Central memory CD8-positive, alpha-beta T cell (primary cell): ENCODE data around the gene ARL15.
A peak's percentile ranks its signal among the peaks of the same experiment; 100 is the strongest.

Experiments used
- ATAC-seq: fragments of 150-1000 bp; cut with Tn5 transposase; replicated peaks from 2 replicates; pipeline ENCODE4 v1.10.0; 2022; ENCODE audit warnings: mild to moderate bottlenecking, moderate FRiP score, moderate number of reproducible peaks; ENCODE audit not compliant: poor library complexity, severe bottlenecking; ENCODE audit errors: extremely low read depth
- DNase-seq, 2 donors: peaks; one replicate each; pipeline ENCODE4 v3.0.0; 2021; ENCODE audit warnings: low spot score in 2 of 2
- H3K27ac Mint-ChIP-seq: one replicate; pipeline ENCODE4 v1.8.0; 2022; ENCODE audit warnings: low read depth, mild to moderate bottlenecking, moderate library complexity, mixed read lengths
- H3K27me3 Mint-ChIP-seq: one replicate; pipeline ENCODE4 v1.8.0; 2022; ENCODE audit warnings: mixed read lengths
- H3K36me3 Mint-ChIP-seq: one replicate; pipeline ENCODE4 v1.8.0; 2022; ENCODE audit warnings: mild to moderate bottlenecking, moderate library complexity, mixed read lengths; ENCODE audit not compliant: insufficient read depth
- H3K4me1 Mint-ChIP-seq: one replicate; pipeline ENCODE4 v1.8.0; 2022; ENCODE audit warnings: mixed read lengths
- H3K4me3 Mint-ChIP-seq: one replicate; pipeline ENCODE4 v1.8.0; 2022; ENCODE audit warnings: mild to moderate bottlenecking, moderate library complexity, mixed read lengths
- H3K9me3 Mint-ChIP-seq: one replicate; pipeline ENCODE4 v1.8.0; 2022; ENCODE audit warnings: mixed read lengths

ARL15 gene

DNA sequence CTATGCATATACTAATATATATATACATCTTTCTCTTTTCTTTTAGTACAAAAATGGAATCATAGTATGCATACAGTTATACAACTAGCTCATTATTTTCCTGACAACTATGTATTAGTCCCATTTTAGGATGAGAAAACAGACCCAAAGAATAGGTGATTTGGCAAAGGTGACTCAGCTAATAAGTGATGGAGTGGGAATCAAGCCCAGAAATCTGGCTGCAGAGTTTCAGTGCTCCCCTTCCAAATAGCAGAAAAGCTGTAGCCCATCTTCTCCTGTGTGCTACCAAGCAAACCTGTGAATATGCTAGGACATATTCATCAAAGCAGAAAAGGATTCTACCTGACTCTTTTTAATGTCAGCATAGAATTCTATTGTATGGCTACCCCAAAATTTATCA, 114.7 kb downstream of the ARL15 start:
- peaks cover 33% of the 10 kb centered on the region for H3K4me1 Mint-ChIP-seq
- H3K36me3 Mint-ChIP-seq: peaks cover 2% of the 10 kb centered on the region
- H3K27me3 Mint-ChIP-seq: no peaks in the 10 kb centered on the region
- no peak overlapping the region for H3K27ac Mint-ChIP-seq
- ATAC-seq (no peak), DNase-seq (no peak)
- H3K9me3 Mint-ChIP-seq: no peaks in the 10 kb centered on the region
- H3K4me3 Mint-ChIP-seq: no peak overlapping the region

DNA sequence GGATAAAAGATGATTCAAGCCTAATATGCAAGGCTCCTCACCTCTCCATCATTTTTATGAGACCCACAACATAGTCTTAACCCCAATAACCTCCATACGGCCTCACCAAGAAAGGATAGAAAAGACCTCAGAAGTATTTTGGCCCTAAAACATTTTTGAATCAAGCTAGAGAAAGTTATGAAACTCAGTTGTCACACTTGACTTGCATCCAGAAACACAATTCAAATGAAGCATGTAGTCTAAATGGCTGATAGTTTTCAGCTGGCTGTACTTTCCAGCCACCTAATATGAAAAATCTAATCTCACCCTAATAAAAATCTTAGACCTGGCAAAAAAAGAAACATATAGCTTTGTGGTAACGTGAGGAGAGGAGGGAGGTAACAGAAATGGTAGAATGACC, 116.1 kb downstream of the ARL15 start:
- Mint-ChIP-seq H3K36me3 (peaks cover 2% of the 10 kb centered on the region), H3K4me1 (peaks cover 33% of the 10 kb centered on the region), H3K4me3 (no peak overlapping the region), H3K9me3 (no peaks in the 10 kb centered on the region), H3K27me3 (no peaks in the 10 kb centered on the region), H3K27ac (no peak overlapping the region)
- no peak for ATAC-seq
- no peak for DNase-seq

DNA sequence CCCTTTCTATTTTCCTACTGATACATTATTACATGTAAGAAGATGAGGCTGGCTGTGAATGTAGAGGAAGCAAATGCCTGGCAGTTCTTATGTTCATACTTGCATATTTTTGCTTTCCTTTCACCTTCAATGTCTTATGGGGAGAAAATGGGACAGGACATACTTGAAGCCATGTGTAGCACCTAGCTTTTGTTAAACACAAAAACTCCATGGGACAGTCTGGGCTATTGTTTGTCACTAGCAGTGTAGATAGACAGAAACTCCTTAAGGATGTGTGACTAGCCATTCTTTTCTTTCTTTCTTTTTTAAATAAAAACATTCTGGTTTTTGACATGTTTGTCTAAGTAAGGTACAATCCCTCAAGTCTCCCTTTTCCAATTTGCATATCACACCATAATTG, 122.7 kb downstream of the ARL15 start:
- Mint-ChIP-seq H3K27me3 (no peaks in the 10 kb centered on the region), H3K4me1 (peaks cover 12% of the 10 kb centered on the region), H3K36me3 (no peaks in the 10 kb centered on the region), H3K4me3 (no peak overlapping the region), H3K9me3 (no peaks in the 10 kb centered on the region), H3K27ac (peak overlapping the region; percentile 43)
- no peak for DNase-seq
- no peak for ATAC-seq

DNA sequence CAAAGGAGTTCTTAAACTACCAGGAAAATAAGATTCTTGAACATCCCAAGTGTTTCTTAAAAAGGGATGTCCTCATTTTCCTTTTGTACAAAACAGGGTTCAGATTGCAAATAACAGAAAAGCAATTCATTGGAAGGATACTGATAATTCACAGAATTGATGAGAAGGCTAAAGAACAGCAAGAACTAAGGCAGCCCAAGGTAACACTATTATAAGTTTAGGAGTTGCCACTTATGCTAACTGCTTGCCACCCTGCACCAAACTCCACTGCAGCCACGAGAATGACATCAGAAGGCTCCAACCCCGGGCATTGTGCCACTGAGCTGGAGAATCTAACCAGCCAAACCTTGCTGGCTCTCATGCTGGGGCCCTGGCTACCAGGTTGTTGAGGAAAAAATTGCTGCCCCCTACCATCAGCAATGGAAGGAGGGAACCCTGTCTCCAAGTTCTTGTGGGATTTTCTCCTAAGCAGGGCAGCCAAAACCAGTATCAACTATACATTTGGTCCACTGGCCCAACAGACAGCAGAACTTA, 123.4 kb downstream of the ARL15 start:
- no peak for DNase-seq
- H3K27ac Mint-ChIP-seq: no peak overlapping the region
- ATAC-seq: no peak
- H3K4me1 Mint-ChIP-seq: peaks cover 7% of the 10 kb centered on the region
- no peaks in the 10 kb centered on the region for H3K36me3 Mint-ChIP-seq
- no peaks in the 10 kb centered on the region for H3K9me3 Mint-ChIP-seq
- H3K4me3 Mint-ChIP-seq: no peak overlapping the region
- no peaks in the 10 kb centered on the region for H3K27me3 Mint-ChIP-seq

DNA sequence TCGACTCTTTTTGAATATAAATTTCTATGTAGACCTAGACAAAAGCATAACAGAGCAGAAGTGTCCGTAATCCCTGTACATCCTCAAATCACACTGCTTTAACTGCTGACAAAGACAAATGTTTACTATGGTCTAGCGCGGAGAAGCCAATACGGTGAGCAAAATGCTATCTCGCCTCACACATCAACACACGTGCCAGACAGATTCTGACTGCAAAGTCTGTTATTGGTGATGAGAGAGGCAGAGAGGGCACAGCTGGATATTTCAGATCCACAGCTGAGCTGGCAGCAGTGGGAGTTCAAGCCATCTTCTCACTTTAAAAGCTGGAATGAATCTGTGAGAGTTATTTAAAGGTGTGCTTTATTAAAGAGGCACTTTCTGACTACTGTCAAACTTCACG, 124.3 kb downstream of the ARL15 start:
- DNase-seq (no peak), ATAC-seq (no peak)
- Mint-ChIP-seq H3K36me3 (no peaks in the 10 kb centered on the region), H3K27me3 (no peaks in the 10 kb centered on the region), H3K4me1 (no peaks in the 10 kb centered on the region), H3K4me3 (no peak overlapping the region), H3K27ac (no peak overlapping the region), H3K9me3 (no peaks in the 10 kb centered on the region)

DNA sequence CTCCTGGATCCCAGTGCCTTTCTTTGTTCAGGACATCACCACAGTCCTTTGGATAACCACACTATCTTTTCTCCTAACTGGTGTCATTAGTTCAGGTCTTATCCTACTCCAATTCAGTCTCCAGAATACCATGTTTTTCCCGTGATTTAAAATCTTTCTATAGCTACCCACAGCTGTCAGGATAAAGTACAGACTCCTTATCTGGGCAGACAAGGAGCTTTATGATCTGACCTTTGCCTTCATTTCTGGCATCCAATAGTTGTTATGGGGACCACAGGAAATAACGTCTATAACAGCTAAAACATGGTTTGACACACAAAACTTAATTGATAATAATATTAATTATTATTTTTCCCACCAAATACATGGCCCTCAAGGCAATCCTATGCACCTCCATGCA, 125.6 kb downstream of the ARL15 start:
- no peak overlapping the region for H3K4me3 Mint-ChIP-seq
- ATAC-seq: no peak
- no peaks in the 10 kb centered on the region for H3K36me3 Mint-ChIP-seq
- DNase-seq: no peak
- no peak overlapping the region for H3K27ac Mint-ChIP-seq
- no peaks in the 10 kb centered on the region for H3K9me3 Mint-ChIP-seq
- no peaks in the 10 kb centered on the region for H3K27me3 Mint-ChIP-seq
- no peaks in the 10 kb centered on the region for H3K4me1 Mint-ChIP-seq

DNA sequence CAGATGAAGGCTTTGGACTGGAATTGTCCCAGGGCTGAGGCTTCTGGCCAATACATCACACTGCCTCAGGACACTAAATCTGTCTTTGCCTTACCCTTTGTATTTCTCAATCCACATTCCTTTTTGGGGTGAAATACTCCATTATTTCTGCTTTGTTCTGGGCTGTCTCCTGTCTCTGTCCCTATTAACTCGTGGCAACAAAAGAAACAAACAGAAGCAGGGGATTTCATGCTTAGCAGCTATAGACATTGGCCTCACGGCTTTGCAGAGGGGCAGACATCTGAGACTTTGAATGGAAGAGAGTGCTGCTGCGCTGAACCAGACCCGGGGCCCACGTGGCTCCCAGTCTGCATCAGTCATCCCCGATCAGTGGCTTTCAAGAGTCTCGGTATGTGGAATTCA, 129.7 kb downstream of the ARL15 start:
- DNase-seq: no peak
- no peaks in the 10 kb centered on the region for H3K27me3 Mint-ChIP-seq
- H3K36me3 Mint-ChIP-seq: peaks cover 2% of the 10 kb centered on the region
- no peaks in the 10 kb centered on the region for H3K9me3 Mint-ChIP-seq
- no peak overlapping the region for H3K4me3 Mint-ChIP-seq
- ATAC-seq: no peak
- peaks cover 20% of the 10 kb centered on the region for H3K4me1 Mint-ChIP-seq
- H3K27ac Mint-ChIP-seq: no peak overlapping the region

DNA sequence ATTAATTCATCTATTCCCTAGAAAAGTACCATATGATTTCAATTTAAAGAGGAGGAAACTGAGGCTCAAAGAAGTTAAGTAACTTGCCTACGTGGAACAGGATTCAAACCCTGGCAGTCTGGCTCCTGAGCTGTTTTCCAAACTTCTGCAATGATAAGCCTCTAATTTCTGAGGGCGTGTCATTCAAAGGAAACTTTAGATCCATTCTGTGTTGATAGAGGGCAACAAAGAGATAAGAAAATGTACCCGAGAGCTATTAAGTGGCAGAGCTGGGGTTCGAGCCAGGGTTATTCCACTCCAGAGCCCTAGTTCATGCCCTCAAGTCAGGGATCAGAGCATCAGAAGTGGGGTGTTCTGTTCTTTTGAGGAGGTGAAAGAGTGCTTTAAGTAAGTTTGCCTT, 131.4 kb downstream of the ARL15 start:
- peaks cover 2% of the 10 kb centered on the region for H3K36me3 Mint-ChIP-seq
- DNase-seq (no peak), ATAC-seq (no peak)
- no peak overlapping the region for H3K27ac Mint-ChIP-seq
- no peaks in the 10 kb centered on the region for H3K9me3 Mint-ChIP-seq
- no peaks in the 10 kb centered on the region for H3K27me3 Mint-ChIP-seq
- H3K4me1 Mint-ChIP-seq: peaks cover 27% of the 10 kb centered on the region
- H3K4me3 Mint-ChIP-seq: no peak overlapping the region

DNA sequence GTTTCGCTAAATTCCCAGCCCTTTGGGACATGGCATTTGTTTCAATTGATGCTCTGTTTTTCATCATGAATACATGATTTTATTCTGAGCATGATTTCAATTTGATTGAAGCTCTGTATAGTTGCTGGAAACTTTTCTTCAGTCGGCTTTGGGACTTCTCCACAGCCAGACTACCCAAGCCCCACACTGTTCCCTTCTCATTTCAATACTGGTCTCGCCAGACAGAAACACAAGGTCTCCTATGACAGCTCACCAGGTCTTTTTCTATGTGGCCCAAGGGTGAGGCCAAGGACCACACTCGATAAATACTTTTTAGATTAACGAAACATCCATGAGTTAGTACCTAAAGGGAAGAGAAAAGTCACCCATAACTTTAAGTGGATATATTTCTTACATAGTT, 132.2 kb downstream of the ARL15 start:
- Mint-ChIP-seq H3K4me3 (no peak overlapping the region), H3K9me3 (no peaks in the 10 kb centered on the region), H3K36me3 (peaks cover 2% of the 10 kb centered on the region), H3K27ac (no peak overlapping the region), H3K27me3 (no peaks in the 10 kb centered on the region), H3K4me1 (peaks cover 34% of the 10 kb centered on the region)
- no peak for ATAC-seq
- DNase-seq: no peak

DNA sequence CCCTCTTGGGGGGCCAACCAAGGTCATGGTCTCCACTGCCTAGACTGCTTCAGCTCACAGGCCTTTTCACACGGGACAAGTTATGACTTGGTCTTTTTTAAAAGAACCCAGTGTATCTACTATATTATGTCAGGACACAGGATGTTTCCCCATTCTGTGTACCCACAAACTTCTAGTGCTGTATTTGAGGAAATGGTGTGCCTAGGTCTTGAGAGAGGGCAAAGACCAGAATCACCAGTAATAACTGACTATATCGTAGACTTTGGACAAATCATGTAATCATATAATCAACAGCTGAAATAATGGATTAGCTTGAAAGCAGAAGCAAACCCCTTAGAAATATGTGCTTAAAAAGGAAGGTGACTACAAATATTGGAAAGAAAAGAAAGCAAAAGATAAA, 133.3 kb downstream of the ARL15 start:
- Mint-ChIP-seq H3K9me3 (no peaks in the 10 kb centered on the region), H3K27ac (no peak overlapping the region), H3K4me1 (peaks cover 34% of the 10 kb centered on the region), H3K4me3 (no peak overlapping the region), H3K27me3 (no peaks in the 10 kb centered on the region), H3K36me3 (peaks cover 2% of the 10 kb centered on the region)
- DNase-seq: no peak
- no peak for ATAC-seq

DNA sequence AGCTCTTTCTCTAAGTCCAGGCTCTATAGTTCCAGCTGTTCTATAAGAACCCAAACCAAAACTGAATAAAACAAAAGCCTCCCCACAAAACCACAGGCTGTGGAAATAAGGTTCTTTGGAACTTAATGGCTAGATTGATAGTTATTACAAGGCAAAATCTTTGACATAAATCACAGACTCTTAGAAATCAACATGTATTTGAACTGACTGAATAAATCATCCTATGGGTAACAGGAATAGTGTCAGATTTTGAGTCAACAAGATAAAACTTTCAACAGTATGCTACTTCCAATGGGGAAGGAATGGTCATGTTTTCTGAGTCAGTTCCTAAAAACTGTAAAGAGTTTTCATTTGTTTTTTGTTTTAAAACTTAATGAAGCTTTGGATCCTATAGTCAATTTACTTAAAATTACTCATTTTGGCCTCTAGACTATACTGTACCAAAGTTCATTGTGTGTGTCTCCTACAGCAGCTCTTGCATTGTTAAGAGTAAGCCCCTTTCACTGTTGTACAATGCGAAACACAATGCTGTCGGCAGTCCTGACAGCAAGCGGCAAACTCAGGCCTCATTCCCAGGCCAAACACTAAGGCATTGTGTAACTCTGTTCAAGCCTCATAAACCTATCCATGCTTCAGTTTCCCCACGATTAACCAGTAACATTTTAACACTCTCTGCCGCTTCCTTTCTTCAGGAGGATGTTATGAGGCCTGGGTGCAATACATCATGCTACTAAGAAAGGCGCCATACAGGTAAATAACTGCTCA, 134.1 kb downstream of the ARL15 start:
- Mint-ChIP-seq H3K9me3 (no peaks in the 10 kb centered on the region), H3K27ac (no peak overlapping the region), H3K36me3 (peaks cover 2% of the 10 kb centered on the region), H3K27me3 (no peaks in the 10 kb centered on the region), H3K4me1 (peaks cover 34% of the 10 kb centered on the region), H3K4me3 (no peak overlapping the region)
- no peak for ATAC-seq
- DNase-seq: no peak

DNA sequence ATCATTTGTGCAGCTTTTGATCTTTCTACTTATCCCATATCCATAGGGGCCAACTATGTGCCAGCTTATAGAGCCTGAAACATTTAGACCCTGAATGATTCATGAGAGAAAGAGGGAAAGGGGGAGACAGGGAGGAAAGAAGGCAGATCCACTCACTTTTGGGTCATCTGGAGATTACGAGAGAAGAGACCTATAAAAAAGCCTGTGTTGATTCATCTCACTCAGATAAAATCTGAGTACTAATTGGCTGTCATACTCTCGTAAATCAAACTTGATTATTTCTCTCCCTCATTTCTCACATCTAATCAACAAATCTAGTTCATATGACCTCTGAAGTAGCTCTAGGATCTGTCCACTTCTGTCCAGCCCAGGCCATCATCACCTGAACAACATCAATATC, 137.1 kb downstream of the ARL15 start:
- Mint-ChIP-seq H3K27me3 (no peaks in the 10 kb centered on the region), H3K4me3 (no peak overlapping the region), H3K9me3 (no peaks in the 10 kb centered on the region), H3K4me1 (peaks cover 44% of the 10 kb centered on the region), H3K27ac (no peak overlapping the region), H3K36me3 (peaks cover 4% of the 10 kb centered on the region)
- ATAC-seq (no peak), DNase-seq (no peak)

DNA sequence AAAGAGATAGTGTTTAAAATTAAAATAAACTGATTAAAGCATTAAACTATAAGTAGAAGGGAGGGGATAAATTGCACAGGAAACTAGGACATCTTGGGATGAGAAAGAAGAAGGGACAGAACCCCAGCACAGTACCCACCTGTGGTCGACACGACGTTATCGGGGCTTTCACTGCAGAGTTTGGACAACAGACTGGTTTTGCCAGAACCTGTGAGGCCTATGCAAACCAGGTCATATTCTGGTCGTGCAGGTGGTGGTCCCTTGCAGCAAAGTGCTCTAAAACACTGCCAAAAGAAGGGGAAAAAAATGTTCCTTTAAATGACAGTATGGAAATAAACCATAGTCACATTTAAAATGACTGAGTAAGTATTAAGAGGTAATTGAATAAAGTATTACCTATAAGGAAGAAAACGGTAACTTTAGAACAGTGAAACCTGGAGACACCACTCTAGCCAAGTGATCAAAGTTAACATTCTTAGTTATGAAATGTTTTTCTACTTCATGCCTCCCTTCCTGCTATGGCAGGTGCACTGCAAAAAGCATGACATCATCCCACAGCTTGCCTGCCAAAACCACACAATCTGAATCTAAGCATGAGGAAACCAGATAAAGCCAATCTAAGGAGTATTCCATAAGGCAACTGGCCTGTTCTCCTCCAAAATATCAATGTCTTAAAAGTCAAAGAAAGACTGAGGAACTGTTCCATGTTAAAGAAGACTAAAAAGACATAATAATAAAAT, 138.6 kb downstream of the ARL15 start:
- Mint-ChIP-seq H3K27me3 (no peaks in the 10 kb centered on the region), H3K36me3 (peaks cover 9% of the 10 kb centered on the region), H3K9me3 (no peaks in the 10 kb centered on the region), H3K4me3 (no peak overlapping the region), H3K4me1 (peaks cover 34% of the 10 kb centered on the region), H3K27ac (no peak overlapping the region)
- DNase-seq: no peak
- no peak for ATAC-seq
